ENCODE results near the gene OFD1.

- TF ChIP-seq POLR2A (IDR thresholded peaks at IDR 0.05; ENCODE audit: low read depth, low read length): no peak
- no peak for TF ChIP-seq POLR2AphosphoS5 (IDR thresholded peaks at IDR 0.05; ENCODE audit: low read depth, low read length)
- TF ChIP-seq TAF1 (IDR thresholded peaks at IDR 0.05; ENCODE audit: borderline replicate concordance, low read depth, low read length): no peak
Observed at GRCh38 chrX:13805241-13805640, 70.7 kb downstream of the OFD1 start.

Data from GM12892 (cell line).